ENCODE results near the gene ITPRID1. TPM values are rescaled to one million over a fixed set of nuclear protein-coding genes. Genes with fewer than 3 reads are reported as not detected.

Gene ITPRID1
- total and polyA plus RNA-seq, 4 experiments from 2014 or later = not detected

DNA sequence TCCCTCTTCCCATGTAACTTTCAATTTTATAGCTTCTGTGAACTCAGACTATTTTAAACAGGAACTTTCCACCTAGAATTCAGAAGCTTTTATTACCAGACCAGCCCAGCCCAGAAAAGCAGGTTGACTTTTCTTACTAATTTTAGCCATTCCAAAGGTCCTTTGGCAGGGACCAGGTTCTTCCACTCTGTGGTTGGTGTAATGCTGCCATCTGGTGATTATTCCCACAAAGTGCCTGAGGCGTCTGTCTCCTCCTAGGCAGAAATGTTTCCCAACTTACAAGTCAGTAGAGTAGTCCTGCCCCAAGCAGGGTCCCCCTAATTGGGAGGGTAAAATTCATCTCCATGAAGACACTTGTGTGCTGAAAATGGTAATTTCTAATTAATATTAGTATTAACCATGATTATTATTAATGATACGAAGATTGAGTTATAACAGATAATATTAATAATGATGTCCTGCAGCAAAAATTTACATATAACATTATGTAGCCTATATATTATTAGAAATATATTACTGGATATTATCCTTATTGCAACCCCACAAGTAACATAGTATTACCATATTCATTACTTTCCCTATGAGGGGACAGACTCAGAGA lies 120.1 kb downstream of the ITPRID1 start:
- H3K9me3 Mint-ChIP-seq = peaks cover 0 to 4% (median 2%) of the 10 kb centered on the region in 8 donors

DNA sequence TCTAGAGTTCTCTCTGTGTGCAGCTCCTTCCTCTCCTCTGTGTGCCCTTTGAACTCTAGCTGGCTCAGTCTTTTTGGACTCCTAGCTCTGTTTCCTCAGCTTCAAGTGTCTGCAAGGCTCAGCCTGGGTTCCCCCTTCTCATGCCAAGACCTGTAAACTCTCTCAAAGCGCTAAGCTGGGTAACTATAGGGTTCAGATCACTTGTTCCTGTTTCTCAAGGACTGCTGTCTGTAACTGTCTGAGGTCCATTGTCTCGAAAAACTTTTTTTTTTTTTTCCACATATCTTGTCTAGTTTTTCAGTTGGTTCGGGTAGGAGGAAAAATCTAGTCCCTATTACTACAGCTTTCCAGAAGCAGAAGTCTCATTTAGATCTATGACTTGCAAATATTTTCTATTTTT lies 126.5 kb downstream of the ITPRID1 start:
- no peaks in the 10 kb centered on the region for H3K27me3 Mint-ChIP-seq
- no peak overlapping the region for H3K27ac Mint-ChIP-seq
- peaks cover 0 to 5% (median 3%) of the 10 kb centered on the region in 8 donors for H3K9me3 Mint-ChIP-seq
- Histone ChIP-seq H3K36me3 (ENCODE audit: insufficient read depth, low read length) (no peaks in the 10 kb centered on the region), H3K9me3 (ENCODE audit: control insufficient read depth in 1 of 2, low read length in 2 of 2) (no peaks in the 10 kb centered on the region), H3K27me3 (ENCODE audit: insufficient read depth, low read length) (no peaks in the 10 kb centered on the region), H3K4me3 (ENCODE audit: low read length in 2 of 2) (no peak overlapping the region), H3K4me1 (ENCODE audit: insufficient read depth, low read length) (no peaks in the 10 kb centered on the region), H3K27ac (ENCODE audit: low read depth, low read length) (no peak overlapping the region)
- CTCF ChIA-PET (ENCODE audit: partially characterized antibody) = no interaction called here
- POLR2A ChIA-PET (ENCODE audit: partially characterized antibody) = no interaction called here
- H3K4me1 Mint-ChIP-seq = no peaks in the 10 kb centered on the region
- no peaks in the 10 kb centered on the region for H3K36me3 Mint-ChIP-seq
- no peak overlapping the region for H3K4me3 Mint-ChIP-seq
- intact Hi-C loops (cut with micrococcal nuclease) = no loop called here
- DNase-seq = no peak

More for the DNA sequence above, 120.1 kb downstream of the ITPRID1 start:
- Histone ChIP-seq H3K4me3 (ENCODE audit: low read length in 2 of 2) (no peak overlapping the region), H3K27ac (ENCODE audit: low read depth, low read length) (no peak overlapping the region), H3K9me3 (ENCODE audit: control insufficient read depth in 1 of 2, low read length in 2 of 2) (no peaks in the 10 kb centered on the region), H3K4me1 (ENCODE audit: insufficient read depth, low read length) (no peaks in the 10 kb centered on the region), H3K36me3 (ENCODE audit: insufficient read depth, low read length) (no peaks in the 10 kb centered on the region), H3K27me3 (ENCODE audit: insufficient read depth, low read length) (no peaks in the 10 kb centered on the region)
- no peak overlapping the region for H3K27ac Mint-ChIP-seq
- H3K36me3 Mint-ChIP-seq = no peaks in the 10 kb centered on the region
- no peaks in the 10 kb centered on the region for H3K4me1 Mint-ChIP-seq
- ChIA-PET POLR2A (ENCODE audit: partially characterized antibody) (no interaction called here), CTCF (ENCODE audit: partially characterized antibody) (no interaction called here)
- intact Hi-C loops (cut with micrococcal nuclease) = no loop called here
- H3K27me3 Mint-ChIP-seq = no peaks in the 10 kb centered on the region
- H3K4me3 Mint-ChIP-seq = no peak overlapping the region
- DNase-seq = no peak

DNA sequence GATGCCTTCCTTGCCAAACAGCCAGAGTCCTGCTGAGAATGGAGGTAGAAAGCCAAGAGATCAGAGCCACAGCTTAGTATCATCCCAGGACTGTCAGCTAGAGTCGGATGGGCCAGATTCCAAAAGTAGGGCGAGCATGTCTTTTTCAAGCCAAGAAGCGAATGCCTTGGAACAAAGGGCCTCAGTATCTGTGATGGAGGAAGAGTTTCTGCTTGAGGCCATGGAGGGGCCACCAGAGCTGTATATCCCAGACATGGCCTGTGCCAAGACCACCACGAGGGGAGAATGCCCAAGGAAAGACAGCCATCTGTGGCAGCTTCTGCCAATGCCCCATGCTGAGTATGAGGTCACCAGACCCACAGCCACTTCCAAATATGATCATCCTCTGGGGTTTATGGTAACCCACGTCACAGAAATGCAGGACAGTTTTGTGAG lies 128.8 kb downstream of the ITPRID1 start:
- ChIA-PET POLR2A (ENCODE audit: partially characterized antibody) (no interaction called here), CTCF (ENCODE audit: partially characterized antibody) (no interaction called here)
- Histone ChIP-seq H3K27ac (ENCODE audit: low read depth, low read length) (no peak overlapping the region), H3K27me3 (ENCODE audit: insufficient read depth, low read length) (no peaks in the 10 kb centered on the region), H3K4me3 (ENCODE audit: low read length in 2 of 2) (no peak overlapping the region), H3K4me1 (ENCODE audit: insufficient read depth, low read length) (no peaks in the 10 kb centered on the region), H3K9me3 (ENCODE audit: control insufficient read depth in 1 of 2, low read length in 2 of 2) (no peaks in the 10 kb centered on the region), H3K36me3 (ENCODE audit: insufficient read depth, low read length) (no peaks in the 10 kb centered on the region)
- H3K27me3 Mint-ChIP-seq = no peaks in the 10 kb centered on the region
- H3K4me3 Mint-ChIP-seq = no peak overlapping the region
- no peak overlapping the region for H3K27ac Mint-ChIP-seq
- intact Hi-C loops (cut with micrococcal nuclease) = no loop called here
- H3K36me3 Mint-ChIP-seq = no peaks in the 10 kb centered on the region
- H3K4me1 Mint-ChIP-seq = no peaks in the 10 kb centered on the region
- H3K9me3 Mint-ChIP-seq = peaks cover 0 to 5% (median 3%) of the 10 kb centered on the region in 8 donors
- DNase-seq = no peak

DNA sequence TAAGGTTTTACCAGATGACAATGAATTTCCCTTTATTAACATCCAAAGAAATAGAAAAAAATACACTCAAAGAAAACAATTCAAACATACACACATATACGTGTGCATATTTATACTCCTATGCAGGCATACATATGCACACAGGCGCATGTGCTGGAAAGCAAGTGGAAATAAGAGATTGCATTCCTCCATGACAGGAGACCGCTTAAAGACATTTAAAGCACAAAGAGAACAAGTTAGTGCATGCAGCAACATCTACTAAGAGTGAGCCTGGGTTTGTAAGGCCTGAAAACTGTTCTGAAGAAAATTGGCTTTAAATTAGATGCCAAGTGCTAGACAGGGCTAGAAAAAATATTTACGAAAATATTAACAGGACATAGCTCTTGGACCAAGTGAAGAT lies 133.1 kb downstream of the ITPRID1 start:
- Histone ChIP-seq H3K4me1 (ENCODE audit: insufficient read depth, low read length) (no peaks in the 10 kb centered on the region), H3K4me3 (ENCODE audit: low read length in 2 of 2) (no peak overlapping the region), H3K27ac (ENCODE audit: low read depth, low read length) (no peak overlapping the region), H3K27me3 (ENCODE audit: insufficient read depth, low read length) (no peaks in the 10 kb centered on the region), H3K36me3 (ENCODE audit: insufficient read depth, low read length) (no peaks in the 10 kb centered on the region), H3K9me3 (ENCODE audit: control insufficient read depth in 1 of 2, low read length in 2 of 2) (no peaks in the 10 kb centered on the region)
- Mint-ChIP-seq H3K36me3 (no peaks in the 10 kb centered on the region), H3K27me3 (no peaks in the 10 kb centered on the region), H3K27ac (no peak overlapping the region), H3K4me3 (no peak overlapping the region), H3K4me1 (no peaks in the 10 kb centered on the region), H3K9me3 (peaks cover 0 to 4% (median 2%) of the 10 kb centered on the region in 8 donors)
- ChIA-PET POLR2A (ENCODE audit: partially characterized antibody) (no interaction called here), CTCF (ENCODE audit: partially characterized antibody) (no interaction called here)
- intact Hi-C loops (cut with micrococcal nuclease) = no loop called here
- DNase-seq = no peak

DNA sequence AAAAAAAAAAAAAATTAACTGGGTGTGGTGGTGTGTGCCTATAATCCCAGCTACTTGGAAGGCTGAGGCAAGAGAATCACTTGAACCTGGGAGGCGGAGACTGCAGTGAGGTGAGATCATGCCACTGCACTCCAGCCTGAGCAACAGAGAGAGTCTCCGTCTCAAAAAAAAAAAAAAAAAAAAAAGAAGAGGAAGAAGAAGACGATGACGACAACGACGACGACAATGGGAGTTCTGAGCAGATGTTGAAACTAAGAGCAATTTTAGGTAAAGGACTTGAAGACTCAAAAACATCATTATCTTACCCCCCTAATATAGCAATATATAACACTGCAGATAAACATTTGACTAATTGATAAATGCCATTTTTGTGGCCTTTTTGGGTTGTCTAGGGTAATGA lies 133.6 kb downstream of the ITPRID1 start:
- CTCF ChIA-PET (ENCODE audit: partially characterized antibody) = no interaction called here
- Mint-ChIP-seq H3K27ac (no peak overlapping the region), H3K9me3 (peaks cover 0 to 4% (median 2%) of the 10 kb centered on the region in 8 donors), H3K27me3 (no peaks in the 10 kb centered on the region), H3K4me3 (no peak overlapping the region), H3K4me1 (no peaks in the 10 kb centered on the region), H3K36me3 (no peaks in the 10 kb centered on the region)
- Histone ChIP-seq H3K4me1 (ENCODE audit: insufficient read depth, low read length) (no peaks in the 10 kb centered on the region), H3K36me3 (ENCODE audit: insufficient read depth, low read length) (no peaks in the 10 kb centered on the region), H3K27me3 (ENCODE audit: insufficient read depth, low read length) (no peaks in the 10 kb centered on the region), H3K4me3 (ENCODE audit: low read length in 2 of 2) (no peak overlapping the region), H3K9me3 (ENCODE audit: control insufficient read depth in 1 of 2, low read length in 2 of 2) (no peaks in the 10 kb centered on the region), H3K27ac (ENCODE audit: low read depth, low read length) (no peak overlapping the region)
- POLR2A ChIA-PET (ENCODE audit: partially characterized antibody) = no interaction called here
- no peak for DNase-seq
- intact Hi-C loops (cut with micrococcal nuclease) = no loop called here

DNA sequence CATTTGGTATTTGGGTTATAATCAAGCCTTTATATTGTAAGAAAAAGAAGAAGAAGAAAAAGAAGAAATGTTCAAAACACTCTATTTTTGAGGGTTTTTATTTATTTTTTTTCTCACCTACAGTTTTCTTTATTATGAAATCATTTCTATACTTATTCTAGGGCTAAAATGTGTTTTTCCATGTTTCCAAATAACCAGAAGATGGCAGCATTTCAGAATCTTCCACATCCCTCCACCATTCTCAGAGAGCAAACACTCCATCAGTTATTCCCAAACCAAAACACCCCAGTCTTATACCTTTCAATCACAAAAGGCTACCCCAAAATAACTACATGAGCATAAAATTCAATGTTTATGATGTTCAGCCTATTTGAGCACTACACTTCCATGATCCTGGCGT lies 134.4 kb downstream of the ITPRID1 start:
- intact Hi-C loops (cut with micrococcal nuclease) = no loop called here
- peaks cover 0 to 4% (median 2%) of the 10 kb centered on the region in 8 donors for H3K9me3 Mint-ChIP-seq

DNA sequence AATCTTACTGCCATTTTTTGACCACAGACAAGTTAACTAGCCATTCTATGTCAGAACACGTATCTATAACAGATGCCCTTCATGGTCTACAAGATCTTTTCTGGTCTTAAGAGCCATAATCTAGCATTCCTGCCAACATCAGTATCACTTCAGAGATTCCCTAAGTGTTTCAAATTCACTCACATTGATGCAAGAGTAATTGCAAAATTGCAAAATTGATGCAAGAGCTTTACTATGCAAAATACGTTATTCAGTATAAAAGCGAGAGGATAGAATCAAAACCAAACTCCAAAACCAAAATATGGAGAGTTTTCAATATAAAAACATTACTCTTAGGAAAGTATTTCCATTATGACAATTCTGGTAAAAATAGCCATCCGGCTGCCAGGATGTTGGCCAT lies 135.0 kb downstream of the ITPRID1 start:
- Mint-ChIP-seq H3K27me3 (no peaks in the 10 kb centered on the region), H3K4me1 (no peaks in the 10 kb centered on the region), H3K4me3 (no peak overlapping the region), H3K27ac (no peak overlapping the region), H3K9me3 (peaks cover 0 to 3% (median under 1%) of the 10 kb centered on the region in 8 donors), H3K36me3 (no peaks in the 10 kb centered on the region)
- Histone ChIP-seq H3K4me1 (ENCODE audit: insufficient read depth, low read length) (no peaks in the 10 kb centered on the region), H3K36me3 (ENCODE audit: insufficient read depth, low read length) (no peaks in the 10 kb centered on the region), H3K4me3 (ENCODE audit: low read length in 2 of 2) (no peak overlapping the region), H3K27me3 (ENCODE audit: insufficient read depth, low read length) (no peaks in the 10 kb centered on the region), H3K27ac (ENCODE audit: low read depth, low read length) (no peak overlapping the region), H3K9me3 (ENCODE audit: control insufficient read depth in 1 of 2, low read length in 2 of 2) (no peaks in the 10 kb centered on the region)
- CTCF ChIA-PET (ENCODE audit: partially characterized antibody) = no interaction called here
- intact Hi-C loops (cut with micrococcal nuclease) = no loop called here
- DNase-seq = no peak
- POLR2A ChIA-PET (ENCODE audit: partially characterized antibody) = no interaction called here

More for the DNA sequence above, 134.4 kb downstream of the ITPRID1 start:
- Histone ChIP-seq H3K9me3 (ENCODE audit: control insufficient read depth in 1 of 2, low read length in 2 of 2) (no peaks in the 10 kb centered on the region), H3K4me1 (ENCODE audit: insufficient read depth, low read length) (no peaks in the 10 kb centered on the region), H3K27ac (ENCODE audit: low read depth, low read length) (no peak overlapping the region), H3K27me3 (ENCODE audit: insufficient read depth, low read length) (no peaks in the 10 kb centered on the region), H3K36me3 (ENCODE audit: insufficient read depth, low read length) (no peaks in the 10 kb centered on the region), H3K4me3 (ENCODE audit: low read length in 2 of 2) (no peak overlapping the region)
- ChIA-PET CTCF (ENCODE audit: partially characterized antibody) (no interaction called here), POLR2A (ENCODE audit: partially characterized antibody) (no interaction called here)
- DNase-seq = no peak
- Mint-ChIP-seq H3K36me3 (no peaks in the 10 kb centered on the region), H3K4me1 (no peaks in the 10 kb centered on the region), H3K27me3 (no peaks in the 10 kb centered on the region), H3K4me3 (no peak overlapping the region), H3K27ac (no peak overlapping the region)
